HTERT RPE-1 (cell line): Measurements from ENCODE around the gene GLRX5.
"Not testable (repeated sequence)": the region's sequence is repeated elsewhere in the genome, so short reads cannot be mapped to it uniquely, and the experiment has no call there.

Experiments used
- in situ Hi-C: fragments of 300-500 bp; cut with MboI; formaldehyde crosslinking; loops from 4 replicates; pipeline ENCODE4 v1.14.3; 2020; ENCODE audit warnings: low sequenced_read_pairs

Gene GLRX5

DNA sequence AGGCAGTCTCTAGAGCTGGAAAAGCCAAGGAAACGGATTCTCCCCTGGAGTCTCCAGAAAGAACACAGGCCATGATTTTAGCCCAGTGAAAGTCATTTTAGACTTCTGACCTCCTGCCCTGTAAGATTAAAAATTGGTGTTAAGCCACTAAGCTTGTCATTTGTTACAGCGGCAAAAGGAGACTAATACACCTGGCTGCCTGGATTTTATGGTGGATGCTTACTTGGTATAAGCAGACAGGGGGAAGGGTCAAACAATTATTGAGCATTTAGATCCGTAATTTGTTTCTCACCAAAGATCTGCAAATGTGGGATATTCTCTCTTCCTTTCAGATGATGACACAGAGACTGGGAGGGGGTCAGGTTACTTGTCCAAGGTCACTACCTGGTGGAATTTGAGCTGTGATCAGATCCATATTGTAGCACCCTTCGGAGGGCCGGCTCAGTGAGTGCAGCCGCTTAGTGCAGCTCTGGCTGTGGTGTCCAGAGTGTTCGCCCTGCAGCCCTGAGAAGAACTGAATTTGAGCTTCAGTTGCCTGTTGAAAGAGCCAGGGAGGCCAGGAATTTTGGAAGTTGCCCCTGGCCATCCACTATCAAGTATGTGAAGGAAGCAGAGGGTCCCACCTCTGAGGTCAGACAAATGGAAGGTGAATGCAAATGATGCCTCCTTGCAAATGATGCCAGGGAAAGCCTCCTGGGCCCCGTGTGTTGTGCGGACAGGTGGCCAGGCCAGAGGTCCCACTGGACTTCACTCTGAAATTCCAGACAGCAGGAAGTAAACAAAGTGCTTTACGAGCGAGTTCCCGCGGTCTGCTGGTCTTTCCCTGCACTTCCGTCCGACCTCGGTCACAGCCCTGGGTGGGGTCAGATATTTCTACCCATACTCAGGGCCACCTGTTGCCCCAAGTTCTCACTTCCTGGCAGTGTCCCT lies 15.1 kb downstream of the GLRX5 start:
- in situ Hi-C loops = no loop called here

DNA sequence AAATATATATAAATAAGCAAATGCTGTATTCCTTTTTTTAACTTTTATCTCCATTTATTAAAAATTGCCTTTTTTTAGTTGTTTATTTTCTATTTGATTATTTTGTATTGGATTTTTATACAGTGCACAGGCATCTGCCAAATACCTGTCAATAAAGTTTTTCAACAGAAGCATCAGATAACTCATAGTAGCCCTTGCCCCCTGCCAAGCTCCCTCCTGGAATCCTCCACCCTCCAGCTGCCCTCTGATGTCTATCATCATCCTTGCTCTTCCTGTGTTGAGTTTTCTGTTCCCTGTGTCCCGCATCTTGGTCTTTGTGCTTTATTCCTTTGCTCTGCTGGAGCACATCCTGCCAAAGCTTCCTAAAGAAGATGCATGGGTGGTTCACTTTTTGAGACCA lies 16.6 kb downstream of the GLRX5 start:
- in situ Hi-C loops = no loop called here

DNA sequence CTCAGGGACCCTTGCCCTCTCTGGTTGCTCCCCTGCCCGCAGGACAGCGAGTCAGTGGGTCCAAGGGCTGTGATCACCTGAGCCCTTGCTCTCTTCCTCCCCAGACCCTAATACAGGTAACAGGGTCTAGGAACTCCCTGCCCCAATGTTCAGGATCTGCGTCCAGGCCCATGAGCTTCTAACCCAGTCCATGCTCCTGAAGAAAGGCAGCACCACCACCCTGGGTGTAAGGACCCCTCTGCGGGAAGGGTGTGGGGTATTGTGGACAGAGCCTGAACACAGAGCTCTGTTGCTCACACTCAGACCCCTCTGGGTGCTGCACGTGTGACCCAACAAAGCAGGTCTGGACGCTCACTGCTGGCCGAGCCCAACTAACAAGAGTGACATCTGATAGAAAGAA lies 18.3 kb downstream of the GLRX5 start:
- in situ Hi-C loops = no loop called here

DNA sequence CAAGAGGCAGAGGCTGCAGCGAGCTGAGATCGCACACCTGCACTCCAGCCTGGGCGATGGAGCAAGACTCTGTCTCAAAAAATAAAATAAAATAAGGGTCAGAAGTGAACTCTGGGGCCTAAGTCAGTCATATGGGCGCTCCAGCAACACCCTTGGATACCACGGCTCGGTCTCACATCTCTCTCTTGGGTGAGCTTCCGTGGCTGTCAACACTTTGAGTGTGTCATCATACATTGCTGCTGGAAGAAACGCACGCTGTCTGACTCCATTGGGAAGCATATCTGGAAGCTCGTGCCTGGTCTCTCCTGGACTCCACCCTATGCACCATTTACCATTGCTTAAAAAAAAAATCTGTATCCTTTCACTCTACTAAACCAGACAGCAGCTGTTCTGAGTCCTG lies 20.2 kb downstream of the GLRX5 start:
- in situ Hi-C loops = no loop called here

DNA sequence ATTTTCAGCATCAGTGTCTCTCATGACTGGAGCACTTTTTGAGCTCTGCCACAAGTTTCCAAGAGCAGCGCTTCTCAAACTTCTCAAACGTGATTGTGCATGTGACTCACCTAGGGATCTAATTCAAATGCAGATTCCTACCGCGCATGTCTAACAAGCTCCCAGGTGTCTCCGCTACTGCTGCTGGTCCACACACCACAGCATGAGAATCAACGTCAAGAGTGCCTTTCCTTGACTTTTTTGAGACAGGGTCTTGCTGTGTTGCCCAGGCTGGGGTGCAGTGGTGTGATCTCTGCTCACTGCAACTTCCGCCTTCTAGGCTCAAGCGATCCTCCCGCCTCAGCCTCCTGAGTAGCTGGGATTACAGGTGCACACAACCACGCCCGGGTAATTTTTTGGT lies 22.4 kb downstream of the GLRX5 start:
- in situ Hi-C loops = no loop called here

DNA sequence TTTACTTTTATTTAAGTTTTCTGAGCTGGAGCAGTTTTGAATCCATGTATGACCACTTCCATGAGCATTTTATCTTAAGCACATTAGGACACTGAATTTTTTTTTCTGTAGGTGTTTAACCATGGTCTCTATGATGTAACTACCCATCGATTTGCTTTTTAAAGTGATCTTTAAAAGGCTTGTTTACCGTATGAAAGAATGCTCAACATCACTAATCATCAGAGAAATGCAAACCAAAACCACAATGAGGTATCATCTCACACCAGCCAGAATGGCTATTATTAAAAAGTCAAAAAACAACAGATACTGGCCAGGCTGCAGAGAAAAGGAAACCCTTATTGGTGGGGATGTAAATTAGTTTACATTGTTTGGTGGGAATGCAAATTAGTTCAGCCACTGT lies 23.0 kb downstream of the GLRX5 start:
- in situ Hi-C loops = no loop called here

DNA sequence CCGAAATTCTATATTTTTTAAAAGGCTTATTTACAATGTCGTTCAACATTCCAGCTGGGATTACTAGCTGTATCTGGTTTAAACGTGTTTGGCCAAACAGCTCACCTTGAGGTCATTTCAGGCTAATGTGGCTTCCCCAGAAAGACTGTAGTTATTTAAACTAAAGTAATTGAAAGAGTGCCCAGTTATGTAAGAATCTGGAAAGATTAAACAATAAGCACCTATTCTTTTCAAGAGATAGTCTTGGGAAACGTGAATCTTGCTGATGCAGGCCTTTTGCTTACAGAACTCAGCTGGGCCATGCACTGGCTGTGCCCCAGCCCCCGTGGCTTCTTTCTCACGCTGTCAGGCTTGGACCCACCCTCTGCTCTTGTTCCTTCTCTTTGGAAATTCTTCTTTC lies 24.4 kb downstream of the GLRX5 start:
- in situ Hi-C loops = no loop called here

DNA sequence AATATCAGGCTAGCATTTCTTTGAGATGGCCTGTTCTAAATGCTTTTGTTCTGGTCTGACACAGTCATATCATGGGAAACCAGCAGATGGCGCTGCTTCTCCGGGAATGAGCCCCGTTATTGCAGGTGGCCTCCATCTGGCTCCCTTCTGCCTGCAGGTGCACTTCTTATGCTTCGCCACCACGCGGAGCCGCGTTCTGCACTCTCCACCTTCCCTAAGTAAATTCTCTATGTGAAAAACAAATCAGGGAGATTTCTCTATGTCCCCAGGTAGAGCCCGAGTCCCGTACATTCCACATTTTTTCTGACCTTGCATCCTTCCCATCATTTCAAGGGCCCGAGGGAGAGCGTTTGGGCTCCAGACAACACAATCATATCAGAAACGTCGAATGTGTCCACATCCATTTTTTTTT lies 26.2 kb downstream of the GLRX5 start:
- in situ Hi-C loops = no loop called here

DNA sequence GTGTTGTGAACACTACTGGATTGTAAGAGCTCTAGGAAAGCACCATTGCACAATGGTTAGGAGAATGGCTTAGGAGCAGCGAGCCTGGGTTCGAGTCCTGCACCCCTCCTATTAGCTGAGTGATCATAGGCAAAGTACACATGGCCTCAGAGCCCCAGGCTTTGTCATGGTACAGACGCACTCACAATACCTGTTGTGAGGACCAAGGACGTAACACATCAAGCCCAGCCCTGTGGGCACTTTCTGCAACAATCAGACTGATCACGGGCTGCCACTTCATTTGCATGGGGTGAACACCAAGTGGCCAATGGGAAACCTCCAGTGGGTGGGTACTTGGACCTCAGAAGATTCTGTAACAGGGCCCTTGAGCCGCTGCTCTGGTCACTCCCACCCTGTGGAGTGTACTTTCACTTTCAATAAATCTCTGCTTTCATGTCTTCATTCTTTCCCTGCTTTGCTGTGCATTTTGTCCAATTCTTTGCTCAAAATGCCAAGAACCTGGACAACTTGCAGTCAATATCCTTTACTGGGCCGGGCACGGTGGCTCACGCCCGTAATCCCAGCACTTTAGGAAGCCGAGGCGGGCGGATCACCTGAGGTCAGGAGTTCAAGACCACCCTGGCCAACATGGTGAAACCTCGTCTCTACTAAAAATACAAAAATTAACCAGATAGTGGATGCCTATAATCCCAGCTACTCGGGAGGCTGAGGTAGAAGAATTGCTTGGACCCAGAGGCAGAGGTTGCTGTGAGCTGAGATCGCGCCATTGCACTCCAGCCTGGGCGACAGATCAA lies 28.2 kb downstream of the GLRX5 start:
- in situ Hi-C loops = no loop called here

DNA sequence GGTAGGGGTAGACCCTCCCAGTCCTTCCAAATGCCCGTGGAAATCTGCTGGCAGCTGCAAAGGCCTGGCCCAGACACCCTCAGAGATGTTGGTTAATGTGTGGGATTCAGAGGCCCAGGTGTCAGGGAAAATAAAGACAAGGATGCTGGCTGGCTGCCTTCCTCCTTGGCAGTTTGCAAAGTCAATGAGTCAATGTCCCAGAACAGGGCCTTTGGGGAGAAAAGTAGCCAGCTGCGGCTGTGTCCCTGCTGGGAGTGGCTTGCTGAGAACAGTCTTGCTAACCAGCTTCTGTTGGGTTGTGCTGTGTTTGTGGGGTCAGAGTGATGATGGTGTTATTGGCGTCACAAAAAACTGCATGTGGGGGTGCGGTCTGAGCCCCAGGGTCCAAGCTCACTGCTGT lies 29.2 kb downstream of the GLRX5 start:
- in situ Hi-C loops = no loop called here

DNA sequence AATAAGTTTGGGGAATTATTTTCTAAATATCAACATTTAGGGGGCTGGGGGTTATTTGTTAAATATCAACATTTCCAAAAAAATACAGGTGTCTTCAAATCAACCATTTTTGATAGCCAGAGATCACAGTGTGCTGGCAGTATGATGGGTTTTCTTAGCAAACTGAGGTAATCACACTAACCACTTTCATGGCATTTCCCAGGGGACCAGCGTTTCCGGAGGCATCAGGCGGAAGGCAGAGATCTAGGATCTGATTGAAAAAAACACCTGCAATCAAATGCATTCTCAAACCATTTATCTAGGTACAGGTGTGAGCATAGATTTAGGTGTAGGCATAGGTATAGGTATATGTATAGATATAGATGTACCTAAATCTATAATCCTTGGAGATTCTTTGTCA lies 34.6 kb downstream of the GLRX5 start:
- in situ Hi-C loops = no loop called here

DNA sequence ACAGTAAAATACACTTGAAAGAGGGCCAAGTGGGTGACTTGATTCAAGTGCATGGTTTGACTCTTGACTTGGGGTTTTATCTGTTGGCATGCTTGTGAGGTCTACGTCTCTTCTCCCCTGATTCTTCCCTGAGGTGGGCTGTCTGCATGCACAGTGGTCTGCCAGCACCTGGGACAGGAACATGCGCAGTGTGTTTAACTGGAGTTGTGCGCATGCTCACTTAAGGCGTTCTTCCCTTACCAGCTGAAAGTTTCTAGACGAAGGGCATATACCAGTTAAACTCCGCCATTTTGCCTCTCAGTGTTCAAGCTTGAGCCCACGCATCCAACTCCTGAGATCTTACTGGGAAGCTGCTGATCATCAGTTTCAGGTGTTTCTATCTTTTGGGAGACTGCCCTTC lies 38.5 kb downstream of the GLRX5 start:
- in situ Hi-C loops = no loop called here

DNA sequence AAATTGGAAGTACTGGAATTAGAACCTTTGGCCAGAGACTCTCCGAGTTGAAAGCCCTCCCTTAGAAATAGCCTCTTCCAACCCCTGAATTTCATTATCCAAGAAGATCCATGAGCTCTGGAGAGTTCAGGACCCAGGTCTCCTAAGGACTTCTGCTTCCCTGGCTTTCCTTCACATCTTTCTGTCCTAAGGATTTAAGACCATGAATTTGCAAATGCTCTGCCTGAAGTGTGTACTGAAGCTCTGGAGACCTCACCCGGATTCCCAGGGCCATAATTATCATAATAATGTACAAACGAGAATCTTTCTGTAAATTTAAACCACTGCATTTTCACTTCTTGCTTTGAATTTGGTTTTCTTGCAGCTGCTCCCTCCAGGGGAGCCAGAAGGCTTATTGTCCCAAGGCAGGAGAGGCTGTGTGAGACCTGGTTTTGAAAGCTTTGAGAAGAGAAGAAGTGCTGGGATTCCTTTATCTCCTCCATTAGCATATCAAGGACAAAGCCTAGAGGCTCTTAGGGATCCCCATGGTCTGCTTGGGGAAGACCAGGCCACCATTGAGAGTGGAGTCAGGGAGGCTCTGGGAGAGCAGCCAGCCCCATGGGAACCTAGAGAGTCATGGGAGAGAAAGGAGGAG lies 41.1 kb downstream of the GLRX5 start:
- in situ Hi-C loops = no loop called here

DNA sequence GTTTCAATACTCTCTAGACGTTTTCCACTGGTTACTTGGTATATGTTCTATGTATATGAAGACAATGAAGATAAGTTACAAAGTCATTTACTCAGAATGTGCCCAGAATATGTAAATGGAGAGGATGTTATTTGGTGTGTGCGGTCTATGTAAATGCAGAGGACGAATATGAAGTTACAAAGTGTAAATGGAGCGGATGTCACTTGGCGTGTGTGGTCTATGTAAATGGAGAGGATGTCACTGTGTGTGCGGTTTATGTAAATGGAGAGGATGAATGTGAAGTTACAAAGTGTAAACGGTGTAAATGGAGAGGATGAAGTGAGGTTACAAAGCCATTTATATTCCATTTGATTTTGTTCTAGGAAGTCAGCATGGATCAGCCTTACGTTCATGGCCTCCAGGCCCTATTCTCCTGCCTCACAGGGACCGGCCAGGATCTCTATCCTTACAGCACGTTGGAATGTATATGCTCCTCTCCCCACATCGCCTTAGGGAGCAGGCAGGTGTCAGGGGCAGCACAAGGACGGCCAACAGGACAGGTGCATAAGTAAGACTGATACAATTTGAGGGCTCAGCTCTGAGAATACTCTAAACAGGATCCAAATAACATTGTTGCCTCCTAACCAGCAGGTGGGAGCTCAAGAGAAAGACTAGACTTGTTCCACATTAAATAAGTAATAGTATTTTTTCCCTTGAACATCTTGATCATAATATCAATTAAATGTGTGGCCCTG lies 42.4 kb downstream of the GLRX5 start:
- in situ Hi-C loops = no loop called here

DNA sequence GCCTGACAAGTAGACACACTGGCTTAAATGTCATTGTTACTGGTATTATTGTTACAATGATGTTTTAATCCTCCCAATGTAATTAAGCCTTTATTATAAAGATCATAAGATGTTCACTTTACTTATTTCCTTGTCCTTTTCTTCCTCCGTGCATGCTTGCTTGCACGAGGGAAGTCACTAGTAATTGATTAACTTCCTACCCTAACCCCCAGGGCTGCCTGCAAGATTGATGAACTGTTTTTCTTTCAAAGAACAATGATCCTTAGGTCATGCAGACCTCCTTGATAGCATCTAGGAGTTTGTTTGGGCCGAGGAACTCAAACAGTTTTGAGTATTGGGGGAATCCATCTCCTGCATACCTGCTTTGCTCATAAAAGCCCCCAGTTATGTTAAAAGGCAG lies 43.0 kb downstream of the GLRX5 start:
- in situ Hi-C loops = no loop called here

DNA sequence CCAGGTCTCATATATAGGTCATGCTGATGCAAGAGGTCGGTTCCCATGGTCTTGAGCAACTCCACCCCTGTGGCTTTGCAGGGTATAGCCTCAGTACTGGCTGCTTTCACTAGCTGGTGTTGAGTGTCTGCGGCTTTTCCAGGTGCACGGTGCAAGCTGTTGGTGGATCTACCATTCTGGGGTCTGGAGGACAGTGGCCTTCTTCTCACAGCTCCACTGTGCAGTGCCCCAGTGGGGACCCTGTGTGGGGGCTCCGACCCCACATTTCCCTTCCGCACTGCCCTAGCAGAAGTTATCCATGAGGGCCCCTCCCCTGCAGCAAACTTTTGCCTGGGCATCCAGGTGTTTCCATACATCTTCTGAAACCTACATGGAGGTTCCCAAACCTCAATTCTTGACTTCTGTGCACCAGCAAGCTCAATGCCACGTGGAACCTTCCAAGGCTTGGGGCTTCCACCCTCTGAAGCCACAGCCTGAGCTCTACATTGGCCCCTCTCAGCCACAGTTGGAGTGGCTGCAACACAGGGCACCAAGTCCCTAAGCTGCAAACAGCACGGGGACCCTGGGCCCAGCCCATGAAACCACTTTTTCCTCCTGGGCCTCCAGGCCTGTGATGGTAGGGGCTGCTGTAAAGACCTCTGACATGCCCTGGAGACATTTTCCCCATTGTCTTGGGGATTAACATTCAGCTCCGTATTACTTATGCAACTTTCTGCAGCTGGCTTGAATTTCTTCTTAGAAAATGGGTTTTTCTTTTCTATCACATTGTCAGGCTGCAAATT lies 49.2 kb downstream of the GLRX5 start:
- in situ Hi-C loops = not testable (repeated sequence)

DNA sequence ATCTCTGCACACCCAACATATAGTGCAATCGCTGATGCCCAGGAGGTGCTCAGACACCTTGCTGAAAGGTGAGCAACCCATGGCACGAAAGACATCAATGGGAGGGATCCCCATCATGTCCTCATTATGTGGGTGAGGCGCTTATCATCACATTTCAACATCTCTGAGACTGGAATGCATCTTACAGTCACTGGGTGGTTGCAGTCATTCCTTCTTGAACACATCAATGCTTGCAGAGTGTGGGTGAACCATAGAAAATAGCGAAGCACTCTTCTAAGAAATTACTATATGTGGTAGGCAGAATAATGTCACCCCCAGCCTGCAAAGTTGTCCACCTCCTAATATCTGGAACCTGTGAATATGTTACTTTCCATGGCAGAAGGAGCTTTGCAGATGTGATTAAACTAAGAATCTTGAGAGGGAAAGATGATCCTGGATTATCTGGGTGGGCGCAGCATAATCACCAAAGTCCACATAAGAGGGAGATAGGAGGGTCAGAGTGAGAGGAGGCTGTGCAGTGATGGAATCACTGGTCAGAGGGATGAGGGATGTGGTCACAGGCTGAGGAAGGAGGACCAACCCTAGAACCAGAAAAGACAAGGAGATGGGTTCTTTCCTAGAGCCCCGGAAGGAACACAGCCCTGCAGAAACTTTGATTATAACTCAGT lies 51.2 kb downstream of the GLRX5 start:
- in situ Hi-C loops = no loop called here

DNA sequence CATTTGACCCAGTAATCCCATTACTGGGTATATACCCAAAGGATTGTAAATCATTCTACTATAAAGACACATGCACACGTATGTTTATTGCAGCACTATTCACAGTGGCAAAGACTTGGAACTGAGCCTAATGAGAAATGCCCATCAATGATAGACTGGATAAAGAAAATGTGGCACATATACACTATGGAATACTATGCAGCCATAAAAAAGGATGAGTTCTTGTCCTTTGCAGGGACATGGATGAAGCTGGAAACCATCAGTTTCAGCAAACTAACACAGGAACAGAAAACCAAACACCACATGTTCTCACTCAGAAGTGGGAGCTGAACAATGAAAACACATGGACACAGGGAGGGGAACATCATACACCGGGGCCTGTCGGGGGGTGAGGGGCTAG lies 56.3 kb downstream of the GLRX5 start:
- in situ Hi-C loops = not testable (repeated sequence)
